Measurements from ENCODE around the gene PIGA. TPM values are rescaled to one million over a fixed set of nuclear protein-coding genes. Genes with fewer than 3 reads are reported as not detected.
"Not testable (repeated sequence)": the region's sequence is repeated elsewhere in the genome, so short reads cannot be mapped to it uniquely, and the experiment has no call there.

The PIGA gene
- total RNA-seq, 1 donor from 2014 or later, result 17.2 TPM

DNA sequence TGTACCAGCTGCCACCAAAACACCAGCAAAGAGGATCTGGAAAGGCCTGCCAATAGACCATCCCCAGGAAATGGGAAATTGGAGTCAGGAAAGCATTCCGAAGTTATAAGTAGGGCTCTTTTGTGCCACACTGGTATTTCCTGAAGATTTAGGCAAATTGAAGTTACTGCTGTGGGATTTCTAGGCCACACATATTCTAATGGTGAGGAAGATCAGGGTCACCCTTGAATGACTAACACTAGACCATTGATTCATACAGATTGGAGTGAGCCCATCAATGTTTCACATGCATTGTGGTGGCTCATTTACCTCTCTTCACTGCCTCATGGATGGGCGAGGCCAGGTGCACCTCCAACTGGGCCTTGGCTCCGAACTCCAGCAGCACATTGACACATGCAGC, 42.5 kb downstream of the PIGA start:
- Mint-ChIP-seq H3K27me3 (no peaks in the 10 kb centered on the region), H3K27ac (no peak overlapping the region), H3K4me3 (no peak overlapping the region), H3K4me1 (ENCODE audit: unreplicated experiment) (peaks cover 1% of the 10 kb centered on the region), H3K36me3 (no peaks in the 10 kb centered on the region), H3K9me3 (no peaks in the 10 kb centered on the region)
- DNase-seq (ENCODE audit: extremely low spot score, unreplicated experiment), result no peak
- TF ChIP-seq, protein P1, sequence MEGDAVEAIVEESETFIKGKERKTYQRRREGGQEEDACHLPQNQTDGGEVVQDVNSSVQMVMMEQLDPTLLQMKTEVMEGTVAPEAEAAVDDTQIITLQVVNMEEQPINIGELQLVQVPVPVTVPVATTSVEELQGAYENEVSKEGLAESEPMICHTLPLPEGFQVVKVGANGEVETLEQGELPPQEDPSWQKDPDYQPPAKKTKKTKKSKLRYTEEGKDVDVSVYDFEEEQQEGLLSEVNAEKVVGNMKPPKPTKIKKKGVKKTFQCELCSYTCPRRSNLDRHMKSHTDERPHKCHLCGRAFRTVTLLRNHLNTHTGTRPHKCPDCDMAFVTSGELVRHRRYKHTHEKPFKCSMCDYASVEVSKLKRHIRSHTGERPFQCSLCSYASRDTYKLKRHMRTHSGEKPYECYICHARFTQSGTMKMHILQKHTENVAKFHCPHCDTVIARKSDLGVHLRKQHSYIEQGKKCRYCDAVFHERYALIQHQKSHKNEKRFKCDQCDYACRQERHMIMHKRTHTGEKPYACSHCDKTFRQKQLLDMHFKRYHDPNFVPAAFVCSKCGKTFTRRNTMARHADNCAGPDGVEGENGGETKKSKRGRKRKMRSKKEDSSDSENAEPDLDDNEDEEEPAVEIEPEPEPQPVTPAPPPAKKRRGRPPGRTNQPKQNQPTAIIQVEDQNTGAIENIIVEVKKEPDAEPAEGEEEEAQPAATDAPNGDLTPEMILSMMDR (conservative IDR thresholded peaks at IDR 0.05), result no peak

DNA sequence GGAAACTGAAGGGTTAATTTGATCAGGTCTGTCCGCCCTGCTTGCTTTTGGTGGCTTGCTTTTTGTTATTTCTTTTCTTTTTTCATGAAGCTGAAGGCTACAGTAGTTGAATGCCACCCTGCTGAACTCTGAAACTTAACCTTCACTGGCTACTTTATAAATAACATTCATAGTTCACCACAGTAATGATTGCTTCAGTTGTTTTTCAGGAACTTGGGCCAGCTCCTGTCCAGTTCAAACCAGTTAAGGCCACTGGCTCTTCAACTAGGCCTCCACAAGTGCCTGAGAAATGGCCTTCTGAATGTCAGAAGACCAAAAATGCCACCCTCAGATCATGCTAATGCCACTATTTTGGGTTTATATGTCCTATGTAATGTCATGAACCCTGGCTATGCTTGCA, 57.7 kb downstream of the PIGA start:
- TF ChIP-seq, protein P1 (conservative IDR thresholded peaks at IDR 0.05), result no peak

GRCh38 chrX:15274946-15275345, 60.4 kb downstream of the PIGA start:
- Mint-ChIP-seq H3K27me3 (no peaks in the 10 kb centered on the region), H3K4me1 (ENCODE audit: unreplicated experiment) (peaks cover 6% of the 10 kb centered on the region), H3K9me3 (peaks cover 4% of the 10 kb centered on the region), H3K27ac (no peak overlapping the region), H3K4me3 (no peak overlapping the region), H3K36me3 (no peaks in the 10 kb centered on the region)
- TF ChIP-seq, protein P1 (conservative IDR thresholded peaks at IDR 0.05), result no peak
- DNase-seq (ENCODE audit: extremely low spot score, unreplicated experiment), result no peak

More for the DNA sequence above, 57.7 kb downstream of the PIGA start:
- Mint-ChIP-seq H3K36me3 (no peaks in the 10 kb centered on the region), H3K27me3 (no peaks in the 10 kb centered on the region), H3K4me1 (ENCODE audit: unreplicated experiment) (no peaks in the 10 kb centered on the region), H3K9me3 (no peaks in the 10 kb centered on the region), H3K4me3 (no peak overlapping the region), H3K27ac (no peak overlapping the region)
- no peak for DNase-seq (ENCODE audit: extremely low spot score, unreplicated experiment)

DNA sequence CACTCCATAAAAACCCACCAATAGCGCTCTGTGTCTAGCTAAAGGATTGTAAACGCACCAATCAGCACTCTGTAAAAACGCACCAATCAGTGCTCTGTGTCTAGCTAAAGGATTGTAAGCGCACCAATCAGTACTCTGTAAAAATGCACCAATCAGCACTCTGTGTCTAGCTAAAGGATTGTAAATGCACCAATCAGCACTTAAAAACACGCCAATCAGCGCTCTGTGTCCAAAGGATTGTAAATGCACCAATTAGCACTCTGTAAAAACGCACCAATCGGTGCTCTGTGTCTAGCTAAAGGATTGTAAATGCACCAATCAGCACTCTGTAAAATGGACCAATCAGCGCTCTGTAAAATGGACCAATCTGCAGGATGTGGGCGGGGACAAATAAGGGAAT, 62.0 kb downstream of the PIGA start:
- H3K27ac Mint-ChIP-seq; DNase-seq (ENCODE audit: extremely low spot score, unreplicated experiment); H3K9me3 Mint-ChIP-seq; H3K27me3 Mint-ChIP-seq; H3K4me3 Mint-ChIP-seq; H3K36me3 Mint-ChIP-seq: not testable (repeated sequence)
- peaks cover 11% of the 10 kb centered on the region for H3K4me1 Mint-ChIP-seq (ENCODE audit: unreplicated experiment)

DNA sequence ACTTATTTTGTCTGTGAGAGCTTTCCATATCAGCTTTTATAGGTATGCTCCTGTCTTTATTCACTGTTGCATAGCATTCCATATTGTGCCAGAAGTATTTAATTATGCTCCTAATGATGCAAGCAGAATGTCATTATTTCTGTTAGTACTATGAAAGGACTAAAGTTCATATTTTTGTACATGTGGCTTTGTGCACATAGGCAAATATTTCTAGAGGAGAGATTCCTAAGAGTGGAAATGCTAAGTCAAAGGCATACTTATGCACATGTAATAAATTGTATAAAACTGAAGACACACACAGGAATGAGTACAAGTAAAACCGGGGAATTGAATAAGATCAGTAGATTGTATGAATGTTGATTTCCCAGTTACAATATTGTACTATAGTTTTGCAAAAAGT, 63.6 kb downstream of the PIGA start:
- Mint-ChIP-seq H3K36me3 (no peaks in the 10 kb centered on the region), H3K4me1 (ENCODE audit: unreplicated experiment) (peaks cover 11% of the 10 kb centered on the region), H3K4me3 (no peak overlapping the region), H3K9me3 (peaks cover 4% of the 10 kb centered on the region), H3K27ac (no peak overlapping the region), H3K27me3 (no peaks in the 10 kb centered on the region)
- TF ChIP-seq, protein P1 (conservative IDR thresholded peaks at IDR 0.05), result no peak
- DNase-seq (ENCODE audit: extremely low spot score, unreplicated experiment), result no peak

DNA sequence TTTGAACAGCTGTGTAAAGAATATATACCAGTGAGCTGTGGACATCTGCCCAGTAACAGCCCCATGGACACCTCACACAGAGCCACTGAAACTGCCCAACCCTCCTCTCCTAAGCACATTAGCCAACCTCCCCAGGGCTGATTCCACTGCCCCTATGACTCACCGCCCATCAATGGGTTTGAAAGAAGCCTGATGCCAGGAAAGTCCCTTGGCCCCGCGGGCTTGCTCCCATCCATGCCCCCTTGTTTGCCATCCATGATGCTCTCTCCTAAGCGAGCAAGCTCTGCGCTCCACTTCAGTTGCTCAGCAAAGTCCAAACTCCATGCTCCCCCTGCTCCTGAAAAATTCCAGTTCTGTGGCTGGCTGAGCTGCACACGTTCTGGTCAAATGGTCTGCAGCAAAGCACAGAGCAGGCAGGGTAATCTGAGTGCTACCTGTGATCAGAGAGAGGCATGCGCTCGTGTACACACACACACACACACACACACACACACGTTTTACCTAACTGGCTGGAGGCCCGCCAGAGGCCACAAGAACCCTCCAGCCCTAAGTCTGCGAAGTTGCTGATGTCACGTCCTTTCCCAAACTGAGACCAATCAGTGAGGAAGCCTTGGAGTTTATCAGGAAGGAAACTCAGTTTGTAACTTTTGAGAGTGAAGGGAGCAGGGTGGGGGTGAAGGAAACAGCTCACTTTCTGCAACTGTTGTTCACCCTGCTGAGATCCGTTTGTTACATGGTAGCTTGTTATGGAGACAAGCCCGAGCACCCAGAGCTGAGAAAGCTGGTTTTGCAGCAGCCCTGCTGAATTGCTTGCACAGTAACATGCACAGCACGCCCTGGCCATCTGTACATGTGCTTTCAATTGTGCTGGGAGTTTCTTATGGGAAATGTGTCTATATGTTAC, 65.5 kb downstream of the PIGA start, which contains the start of gene ASB9:
Gene ASB9, minus strand, starts transcription at position 466 of the 904 bp plus-strand sequence. Its CDS starts 209 bp downstream, at position 257.
- Mint-ChIP-seq H3K27ac (peak within 1 kb of the TSS; percentile 55), H3K9me3 (peaks cover 4% of the 10 kb centered on the region), H3K36me3 (no peaks in the 10 kb centered on the region), H3K27me3 (no peaks in the 10 kb centered on the region), H3K4me3 (peak within 1 kb of the TSS; percentile 75), H3K4me1 (ENCODE audit: unreplicated experiment) (peaks cover 11% of the 10 kb centered on the region)
- DNase-seq (ENCODE audit: extremely low spot score, unreplicated experiment), result no peak
- TF ChIP-seq, protein P1 (conservative IDR thresholded peaks at IDR 0.05), result no peak

Measured in type B pancreatic cell (in vitro differentiated cells).